ENCODE data around the gene HLA-DMA.
A peak's percentile ranks its signal among the peaks of the same experiment; 100 is the strongest.

Gene HLA-DMA

DNA sequence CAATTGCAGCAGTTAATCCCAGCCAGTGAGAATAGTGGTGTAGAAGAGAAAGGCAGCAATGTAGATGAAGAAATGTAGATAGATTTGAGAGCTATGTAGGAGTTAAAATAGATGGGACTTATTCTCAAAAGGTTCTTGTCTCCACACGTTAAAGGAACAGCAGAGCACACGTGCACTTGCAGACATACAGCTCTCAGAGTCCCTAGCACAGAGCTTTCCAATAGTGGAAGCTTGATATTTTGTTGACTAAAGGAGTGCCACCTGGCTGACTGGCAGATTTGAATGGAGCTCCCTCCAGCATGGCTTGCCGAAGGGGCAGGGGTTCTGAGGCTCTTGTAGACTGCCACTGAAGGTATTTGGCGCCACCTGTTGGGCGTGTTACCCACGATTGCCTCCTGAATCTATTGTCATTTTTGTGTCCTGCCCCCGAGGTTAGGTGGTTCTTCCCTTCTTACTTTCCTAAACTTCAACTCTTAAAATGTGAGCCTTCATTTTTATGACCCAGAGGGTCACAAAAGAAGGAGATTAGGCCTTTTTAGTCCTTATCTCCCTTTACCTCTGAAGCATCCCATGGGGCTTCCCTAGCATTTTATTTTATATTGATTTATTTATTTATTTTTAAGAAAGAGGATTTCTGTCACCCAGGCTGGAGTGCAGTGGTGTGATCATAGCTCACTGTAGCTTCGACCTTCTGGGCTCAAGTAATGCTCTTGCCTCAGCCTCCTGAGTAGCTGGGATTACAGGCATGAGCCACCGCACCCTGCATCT is 31.9 kb upstream of the HLA-DMA start:
- DNase-seq (ENCODE audit: insufficient read length, low spot score) (no peak), FAIRE-seq (no peak)
- TF ChIP-seq, protein P1, sequence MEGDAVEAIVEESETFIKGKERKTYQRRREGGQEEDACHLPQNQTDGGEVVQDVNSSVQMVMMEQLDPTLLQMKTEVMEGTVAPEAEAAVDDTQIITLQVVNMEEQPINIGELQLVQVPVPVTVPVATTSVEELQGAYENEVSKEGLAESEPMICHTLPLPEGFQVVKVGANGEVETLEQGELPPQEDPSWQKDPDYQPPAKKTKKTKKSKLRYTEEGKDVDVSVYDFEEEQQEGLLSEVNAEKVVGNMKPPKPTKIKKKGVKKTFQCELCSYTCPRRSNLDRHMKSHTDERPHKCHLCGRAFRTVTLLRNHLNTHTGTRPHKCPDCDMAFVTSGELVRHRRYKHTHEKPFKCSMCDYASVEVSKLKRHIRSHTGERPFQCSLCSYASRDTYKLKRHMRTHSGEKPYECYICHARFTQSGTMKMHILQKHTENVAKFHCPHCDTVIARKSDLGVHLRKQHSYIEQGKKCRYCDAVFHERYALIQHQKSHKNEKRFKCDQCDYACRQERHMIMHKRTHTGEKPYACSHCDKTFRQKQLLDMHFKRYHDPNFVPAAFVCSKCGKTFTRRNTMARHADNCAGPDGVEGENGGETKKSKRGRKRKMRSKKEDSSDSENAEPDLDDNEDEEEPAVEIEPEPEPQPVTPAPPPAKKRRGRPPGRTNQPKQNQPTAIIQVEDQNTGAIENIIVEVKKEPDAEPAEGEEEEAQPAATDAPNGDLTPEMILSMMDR (IDR thresholded peaks at IDR 0.05; ENCODE audit: insufficient read depth, missing control alignments) = peak; percentile 94

DNA sequence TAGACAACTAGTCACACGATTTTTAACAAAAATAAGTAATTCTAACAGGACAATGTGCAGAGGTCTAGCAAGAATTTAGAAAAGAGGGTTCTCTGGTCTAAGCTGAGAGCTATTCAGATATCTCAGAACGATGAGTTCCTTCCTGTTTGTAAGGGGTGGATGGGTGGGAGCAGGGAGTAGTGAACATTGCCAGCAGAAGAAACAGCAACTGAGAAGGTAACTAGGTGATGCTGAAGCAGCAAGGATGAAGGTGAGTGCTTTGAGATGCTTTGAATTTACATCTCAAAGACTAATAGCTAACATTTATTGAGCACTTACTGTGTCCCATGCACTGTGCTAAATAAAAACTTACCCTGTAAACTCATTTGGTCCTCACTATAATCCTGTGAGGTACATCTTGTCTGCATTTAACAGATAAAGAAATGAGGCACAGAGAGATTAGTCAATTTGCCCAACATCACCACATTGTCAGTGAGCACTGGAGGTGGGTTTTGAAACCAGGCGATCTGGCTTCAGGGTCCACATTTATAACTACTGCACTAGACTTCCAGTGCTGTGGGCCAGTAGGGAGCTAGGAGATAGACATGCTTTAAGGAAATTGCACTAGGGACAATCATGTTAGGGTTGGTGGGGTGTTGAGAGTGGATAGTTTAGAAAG is 31.2 kb upstream of the HLA-DMA start:
- DNase-seq (ENCODE audit: insufficient read length, low spot score) = no peak
- no peak for FAIRE-seq
- TF ChIP-seq, protein P1 (IDR thresholded peaks at IDR 0.05; ENCODE audit: insufficient read depth, missing control alignments) = no peak

DNA sequence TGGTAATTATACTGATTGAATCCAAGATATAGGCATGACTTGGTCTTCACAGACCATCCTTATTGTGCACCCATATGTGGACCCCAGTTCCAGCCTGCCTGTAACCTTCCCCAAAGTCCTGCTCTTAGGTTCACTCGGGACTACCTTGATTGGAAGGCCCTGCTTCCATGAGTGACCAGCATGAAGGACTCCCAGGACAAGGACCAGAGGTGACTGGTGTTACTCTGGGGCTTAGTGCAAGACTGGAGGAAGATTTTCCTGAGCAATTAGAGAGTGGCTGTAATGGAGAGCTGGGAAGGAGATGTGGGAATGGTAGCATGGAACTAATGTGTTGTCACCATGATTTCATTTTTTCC is 30.6 kb upstream of the HLA-DMA start:
- TF ChIP-seq, protein P1 (IDR thresholded peaks at IDR 0.05; ENCODE audit: insufficient read depth, missing control alignments) = no peak
- DNase-seq (ENCODE audit: insufficient read length, low spot score) (no peak), FAIRE-seq (no peak)

DNA sequence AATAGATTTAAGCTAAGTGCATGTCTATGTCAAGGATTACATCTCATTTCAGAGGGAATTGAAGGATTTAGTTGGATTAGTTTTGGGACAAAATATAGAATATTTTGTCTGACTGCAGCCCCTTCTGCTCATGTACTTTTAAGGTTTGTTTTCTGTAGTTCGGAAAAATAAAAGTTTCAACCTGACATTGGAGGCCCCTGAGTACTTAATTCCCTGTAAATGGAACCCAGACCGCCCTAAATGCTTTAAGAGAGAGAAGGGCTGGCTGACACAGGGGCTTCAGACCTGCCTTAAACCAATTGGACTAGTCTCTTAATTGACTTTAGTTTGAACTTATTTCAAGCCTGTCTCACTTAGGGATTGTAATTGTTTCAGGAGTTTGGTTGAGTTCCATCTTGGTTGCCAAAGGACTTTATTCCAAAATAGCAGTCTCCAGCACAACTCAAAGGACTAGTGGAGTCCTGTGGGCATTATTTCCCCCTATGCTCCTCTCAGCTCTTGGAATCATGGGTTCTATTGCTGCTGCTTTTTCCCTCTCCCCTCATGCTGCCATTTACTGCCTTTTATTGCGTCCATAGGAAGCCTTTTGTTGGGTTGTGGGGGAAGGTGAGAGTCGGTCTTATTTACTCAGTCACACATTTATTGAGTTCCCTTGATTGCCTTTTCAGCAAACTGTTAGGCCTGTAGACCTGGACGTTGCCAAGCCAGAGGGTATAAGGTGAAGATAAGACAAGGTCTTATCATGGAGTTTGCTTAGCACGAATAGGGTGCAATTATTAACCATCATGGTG is 30.0 kb upstream of the HLA-DMA start:
- TF ChIP-seq, protein P1 (IDR thresholded peaks at IDR 0.05; ENCODE audit: insufficient read depth, missing control alignments) = no peak
- DNase-seq (ENCODE audit: insufficient read length, low spot score) (no peak), FAIRE-seq (no peak)

DNA sequence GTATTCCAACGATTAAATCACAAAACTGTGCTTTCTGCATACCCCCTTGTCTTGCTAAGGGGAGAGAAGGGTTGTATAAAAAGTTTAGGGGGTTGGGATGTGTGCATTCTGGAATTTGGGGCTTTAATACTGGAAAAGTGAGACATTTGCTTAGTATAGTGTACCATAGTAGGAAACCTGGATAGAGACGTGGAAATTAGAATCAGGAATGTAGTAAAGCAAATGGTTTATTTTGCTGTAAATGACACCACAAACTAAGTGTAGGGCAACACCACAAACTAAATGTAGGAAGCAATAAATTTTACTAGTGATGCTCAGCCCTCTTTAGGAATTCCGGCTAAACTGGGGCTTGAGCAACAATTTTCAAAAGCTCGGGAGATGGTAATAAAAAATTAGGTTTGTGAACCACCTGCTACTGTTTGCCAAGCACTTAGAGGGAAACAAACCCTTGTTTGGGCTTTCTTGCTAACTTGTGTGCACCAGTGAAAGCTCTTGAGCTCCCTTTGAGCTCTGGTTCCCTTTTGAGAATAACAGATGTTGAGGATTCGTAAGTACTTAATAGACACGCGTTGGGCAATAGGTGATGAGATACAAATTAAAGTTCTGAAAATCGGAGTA is 29.3 kb upstream of the HLA-DMA start:
- DNase-seq (ENCODE audit: insufficient read length, low spot score) = no peak
- TF ChIP-seq, protein P1 (IDR thresholded peaks at IDR 0.05; ENCODE audit: insufficient read depth, missing control alignments) = no peak
- FAIRE-seq = peak; percentile 58

DNA sequence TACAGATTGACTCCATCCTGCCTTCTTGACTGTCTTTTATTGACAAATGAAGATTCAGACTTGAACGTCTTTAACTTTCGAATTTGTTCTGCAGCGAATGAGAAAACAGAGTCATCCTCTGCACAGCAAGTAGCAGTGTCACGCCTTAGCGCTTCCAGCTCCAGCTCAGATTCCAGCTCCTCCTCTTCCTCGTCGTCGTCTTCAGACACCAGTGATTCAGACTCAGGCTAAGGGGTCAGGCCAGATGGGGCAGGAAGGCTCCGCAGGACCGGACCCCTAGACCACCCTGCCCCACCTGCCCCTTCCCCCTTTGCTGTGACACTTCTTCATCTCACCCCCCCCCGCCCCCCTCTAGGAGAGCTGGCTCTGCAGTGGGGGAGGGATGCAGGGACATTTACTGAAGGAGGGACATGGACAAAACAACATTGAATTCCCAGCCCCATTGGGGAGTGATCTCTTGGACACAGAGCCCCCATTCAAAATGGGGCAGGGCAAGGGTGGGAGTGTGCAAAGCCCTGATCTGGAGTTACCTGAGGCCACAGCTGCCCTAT is 27.7 kb upstream of the HLA-DMA start:
- no peak for DNase-seq (ENCODE audit: insufficient read length, low spot score)
- no peak for FAIRE-seq
- TF ChIP-seq, protein P1 (IDR thresholded peaks at IDR 0.05; ENCODE audit: insufficient read depth, missing control alignments) = no peak
